HepG2 (cell line): ENCODE results near the gene TMEM8B. TPM values are rescaled to one million over a fixed set of nuclear protein-coding genes. Genes with fewer than 3 reads are reported as not detected.
A peak's percentile ranks its signal among the peaks of the same experiment; 100 is the strongest.

Experiments used
- ATAC-seq: fragments of 200-7000 bp; cut with Tn5 transposase; 3 replicates; pipeline ENCODE4 v1.9.1; 2020; ENCODE audit warnings: mild to moderate bottlenecking, moderate library complexity
- BruUV-seq: library from RNA; stranded (reverse); fragments of 400-500 nt; replicated peaks from 2 replicates; lab custom pipeline; 2021; lab: Mats Ljungman, UMichigan
- CTCF ChIA-PET: fragments of 300-600 bp; formaldehyde crosslinking; extraction: SDS; loops from one replicate; lab custom pipeline; 2021; ENCODE audit warnings: low total read pairs, inconsistent platforms, low intra/inter-chr PET ratio; lab: Yijun Ruan, JAX
- POLR2A ChIA-PET: fragments of 350-600 bp; sonication (Branson Sonifier 250); formaldehyde crosslinking; loops from one replicate; lab custom pipeline; 2020; ENCODE audit warnings: antibody characterized with exemption, inconsistent platforms; lab: Yijun Ruan, JAX
- DNase-seq: peaks from one replicate; pipeline ENCODE4 v3.0.0-alpha.2; 2015; ENCODE audit warnings: low spot score
- FAIRE-seq: peaks from 3 replicates; lab custom pipeline; 2011; peaks lifted over from hg19 to GRCh38; lab: Jason Lieb, UNC
- H2AFZ ChIP-seq: one replicate; pipeline ENCODE4 v1.6.1; 2011; ENCODE audit warnings: low read length, inconsistent platforms
- H3K27ac ChIP-seq: fragments of 300-600 bp; 3 replicates; pipeline ENCODE4 v1.8.0; 2011; ENCODE audit warnings: mixed run types, mild to moderate bottlenecking, mixed read lengths, low read length, inconsistent platforms; ENCODE audit not compliant: insufficient read depth; ENCODE audit errors: extremely low read length
- H3K27me3 ChIP-seq, 2 experiments: fragments of 200-600 bp in 1 of 2; 2 replicates in 1 of 2; 3 replicates in 1 of 2; pipeline versions ENCODE4 v1.6.0 to v1.8.0; 2011; ENCODE audit warnings: low read length in 2 of 2, mild to moderate bottlenecking in 2 of 2, moderate library complexity in 2 of 2, inconsistent platforms in 1 of 2; ENCODE audit not compliant: insufficient read depth in 2 of 2, control insufficient read depth in 1 of 2
- H3K36me3 ChIP-seq, 2 experiments: fragments of 200-600 bp in 1 of 2; replicated peaks in 1 of 2; 2 replicates in 1 of 2; 3 replicates in 1 of 2; pipeline versions ENCODE4 v1.5.1 to v1.8.0; 2011; ENCODE audit warnings: low read length in 2 of 2, inconsistent platforms in 1 of 2; ENCODE audit not compliant: insufficient read depth in 2 of 2, control insufficient read depth in 1 of 2
- H3K4me1 ChIP-seq: 2 replicates; pipeline ENCODE4 v1.5.1; 2012; ENCODE audit warnings: low read length, inconsistent platforms; ENCODE audit not compliant: insufficient read depth
- H3K4me2 ChIP-seq: 2 replicates; pipeline ENCODE4 v1.6.0; 2011; ENCODE audit warnings: low read depth, low read length, inconsistent platforms
- H3K4me3 ChIP-seq, 3 experiments: fragments of 200-600 bp in 1 of 3; sonication (generic), shearing (Covaris generic) in 1 of 3; replicated peaks in 1 of 3; 2 replicates each; pipeline ENCODE4 v1.5.1; 2011 to 2016; ENCODE audit warnings: low read length in 3 of 3, inconsistent platforms in 2 of 3, low read depth in 2 of 3, mild to moderate bottlenecking in 2 of 3, control low read depth in 1 of 3, mixed read lengths in 1 of 3; ENCODE audit not compliant: insufficient read depth in 1 of 3
- H3K79me2 ChIP-seq: one replicate; pipeline ENCODE4 v1.6.1; 2011; ENCODE audit warnings: low read length, inconsistent platforms; ENCODE audit not compliant: insufficient read depth
- H3K9ac ChIP-seq: 2 replicates; pipeline ENCODE4 v1.6.0; 2011; ENCODE audit warnings: mild to moderate bottlenecking, low read depth, low read length, inconsistent platforms; ENCODE audit not compliant: insufficient read depth
- H3K9me3 ChIP-seq: 2 replicates; pipeline ENCODE4 v1.5.1; 2012; ENCODE audit warnings: mild to moderate bottlenecking, low read length
- H4K20me1 ChIP-seq: 2 replicates; pipeline ENCODE4 v1.6.0; 2011; ENCODE audit warnings: inconsistent platforms, mild to moderate bottlenecking, low read length, moderate library complexity; ENCODE audit not compliant: insufficient read depth
- CAMTA2 ChIP-seq: sonication (generic); formaldehyde crosslinking; IDR thresholded peaks from 2 replicates; pipeline ENCODE4 v1.4.0; 2020; ENCODE audit warnings: mild to moderate bottlenecking, missing genetic modification reagents, borderline replicate concordance
- CHD2 ChIP-seq: IDR thresholded peaks from 2 replicates; pipeline ENCODE4 v1.6.1; 2011; ENCODE audit warnings: low read depth, low read length, improper control_type of control experiment
- HMGXB4 ChIP-seq, 2 experiments: sonication (generic) in 1 of 2; formaldehyde crosslinking in 1 of 2; IDR thresholded peaks; 2 replicates each; pipeline versions ENCODE4 v1.4.0 to v1.6.1; 2018 to 2020; ENCODE audit warnings: missing genetic modification reagents in 2 of 2, borderline replicate concordance in 1 of 2, low read depth in 1 of 2, mild to moderate bottlenecking in 1 of 2, missing biosample characterization in 1 of 2
- KDM3A ChIP-seq: IDR thresholded peaks from 2 replicates; pipeline ENCODE4 v1.6.1; 2018; ENCODE audit warnings: low read depth, missing compliant biosample characterization
- KLF16 ChIP-seq, 2 experiments: sonication (generic) in 1 of 2; formaldehyde crosslinking in 1 of 2; IDR thresholded peaks; 2 replicates each; pipeline versions ENCODE4 v1.6.1 to v1.8.0; 2016 to 2023; ENCODE audit warnings: missing genetic modification reagents in 2 of 2, missing compliant biosample characterization in 1 of 2
- NFKBIZ ChIP-seq: IDR thresholded peaks from 2 replicates; pipeline ENCODE4 v1.6.1; 2018; ENCODE audit warnings: missing genetic modification reagents, missing compliant biosample characterization
- NONO ChIP-seq, 2 experiments: fragments of 450-650 bp in 1 of 2; sonication (generic) in 1 of 2; formaldehyde crosslinking in 1 of 2; IDR thresholded peaks in 1 of 2; conservative IDR thresholded peaks in 1 of 2; 2 replicates each; pipeline versions ENCODE4 v1.6.1 to v1.8.0; 2017 to 2022; ENCODE audit warnings: mild to moderate bottlenecking in 1 of 2, missing genetic modification reagents in 1 of 2, moderate library complexity in 1 of 2
- PHF8 ChIP-seq: sonication (generic); formaldehyde crosslinking; IDR thresholded peaks from 2 replicates; pipeline ENCODE4 v1.5.0; 2020; ENCODE audit warnings: missing genetic modification reagents
- RFX1 ChIP-seq: fragments of 450-650 bp; IDR thresholded peaks from 2 replicates; pipeline ENCODE4 v1.6.1; 2017
- SNRNP70 ChIP-seq: fragments of 200-400 bp; formaldehyde crosslinking; IDR thresholded peaks from 2 replicates; pipeline ENCODE4 v1.6.1; 2017; ENCODE audit warnings: mild to moderate bottlenecking, low read depth, low read length, moderate library complexity
- STAG1 ChIP-seq: sonication (generic); formaldehyde crosslinking; IDR thresholded peaks from 2 replicates; pipeline ENCODE4 v1.4.0; 2020; ENCODE audit warnings: missing genetic modification reagents
- SUZ12 ChIP-seq: fragments of 150-350 bp; IDR thresholded peaks from 2 replicates; pipeline ENCODE4 v1.6.1; 2014; ENCODE audit warnings: low read depth, low read length
- TBL1XR1 ChIP-seq: fragments of 150-350 bp; IDR thresholded peaks from 2 replicates; pipeline ENCODE4 v1.6.1; 2014; ENCODE audit warnings: borderline replicate concordance, low read length; ENCODE audit not compliant: partially characterized antibody
- TBP ChIP-seq: sonication (generic); formaldehyde crosslinking; IDR thresholded peaks from 2 replicates; pipeline ENCODE4 v1.5.0; 2020; ENCODE audit warnings: missing genetic modification reagents
- ZIK1 ChIP-seq: sonication (generic); formaldehyde crosslinking; IDR thresholded peaks from 2 replicates; pipeline ENCODE4 v1.5.0; 2020; ENCODE audit warnings: mild to moderate bottlenecking, low read depth, missing genetic modification reagents, borderline replicate concordance
- ZNF263 ChIP-seq: sonication (generic); formaldehyde crosslinking; IDR thresholded peaks from 2 replicates; pipeline ENCODE4 v1.4.0; 2020; ENCODE audit warnings: missing genetic modification reagents
- ZNF296 ChIP-seq: sonication (generic); formaldehyde crosslinking; conservative IDR thresholded peaks from 2 replicates; pipeline ENCODE4 v1.5.0; 2020; ENCODE audit warnings: mild to moderate bottlenecking, missing genetic modification reagents
- ZNF326 ChIP-seq: sonication (generic); formaldehyde crosslinking; IDR thresholded peaks from 2 replicates; pipeline ENCODE4 v1.4.0; 2020; ENCODE audit warnings: missing genetic modification reagents, borderline replicate concordance
- ZNF567 ChIP-seq: sonication (generic); formaldehyde crosslinking; IDR thresholded peaks from 2 replicates; pipeline ENCODE4 v1.8.1; 2023; ENCODE audit warnings: mild to moderate bottlenecking, missing genetic modification reagents, borderline replicate concordance
- WGBS: methylation state at CpG from one replicate; pipeline ENCODE4 v1.1.6; 2017; ENCODE audit warnings: low lambda C conversion rate; 5-methylcytosine and 5-hydroxymethylcytosine counted together
- in situ Hi-C: cut with HindIII; loops from 2 replicates; pipeline ENCODE4 v1.10.0; 2017; ENCODE audit warnings: low pct_unique_long_range_greater_than_20kb; ENCODE audit not compliant: extremely low pct_ligation_motif_present
- intact Hi-C: fragments of 100-400 bp; cut with micrococcal nuclease; formaldehyde crosslinking; loops from one replicate; pipeline ENCODE4 v1.10.0; 2022; ENCODE audit not compliant: unreplicated experiment
- polyA plus RNA-seq, 8 experiments: library from polyadenylated mRNA; depleted of rRNA in 3 of 8; stranded (reverse) in 7 of 8; unstranded in 1 of 8; fragments of >200 nt; fragmentation: Illumina TruSeq in 4 of 8; extraction: Trizol in 4 of 8; gene quantifications; 2 replicates each; pipeline versions ENCODE4 v1.2.1 to v1.2.3, GENCODE V29; 2011 to 2016; ENCODE audit warnings: low read depth in 4 of 8, missing spikeins in 1 of 8, mixed read lengths in 1 of 8; ENCODE audit not compliant: insufficient read depth in 1 of 8
- total RNA-seq, 5 experiments: library from RNA; depleted of rRNA; stranded (reverse); fragments of >200 nt; fragmentation: Illumina TruSeq; extraction: Trizol; gene quantifications; 2 replicates each; pipeline ENCODE4 v1.2.3, GENCODE V29; 2016; ENCODE audit warnings: low read depth in 1 of 5
- TF ChIP-seq, protein P1 (sequence below): IDR thresholded peaks from 2 replicates; pipeline ENCODE4 v1.6.1; 2016; ENCODE audit warnings: missing genetic modification reagents, missing compliant biosample characterization

TMEM8B gene
- total and polyA plus RNA-seq, 2 of the 13 experiments (the other 11 are each of a cell fraction or from before 2014, with no cell fraction given) = 2.1 to 2.7 TPM

DNA sequence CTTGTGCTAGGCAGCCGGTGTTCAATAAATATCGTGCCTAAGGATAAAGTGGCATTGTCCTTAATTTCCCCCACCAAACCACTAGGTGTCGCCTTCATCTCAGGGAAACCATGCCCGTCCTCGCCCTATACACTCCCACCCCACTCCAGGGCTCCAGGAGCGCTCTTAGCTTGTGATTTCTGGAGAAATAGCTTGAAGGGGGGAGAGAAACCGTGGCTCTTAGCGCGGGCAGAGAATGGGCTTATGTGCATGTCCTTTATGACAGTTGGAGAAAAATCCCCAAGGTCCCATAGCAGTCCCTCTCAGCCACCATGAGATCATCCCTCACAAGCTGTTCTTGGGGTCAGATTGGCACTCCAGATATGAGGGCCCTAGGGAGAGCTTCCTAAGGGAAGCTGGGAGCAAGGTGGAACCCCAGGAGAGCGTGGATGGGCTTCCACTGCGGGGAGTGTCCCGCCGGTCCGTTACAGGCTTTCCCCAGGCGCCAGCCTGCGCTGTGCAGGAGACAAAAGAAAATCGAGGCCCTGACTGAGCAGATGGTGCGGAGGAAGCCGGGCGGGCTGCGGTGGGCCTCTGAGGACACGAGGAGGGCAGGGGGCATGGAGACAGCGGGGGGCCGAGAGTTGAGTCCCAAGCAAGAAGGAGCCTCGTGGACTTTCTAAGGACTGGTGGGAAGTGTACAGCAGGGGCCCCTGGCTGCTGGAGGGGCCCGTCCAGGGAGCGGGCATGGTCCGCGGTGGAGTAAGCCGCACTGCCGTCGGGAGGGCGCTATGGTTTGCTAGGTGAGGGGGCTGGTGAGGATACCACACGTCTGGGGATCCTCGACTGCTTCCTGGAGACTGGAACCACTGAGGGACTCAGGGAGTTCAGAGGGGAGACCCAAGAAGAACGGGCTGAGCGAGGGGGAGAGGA, 38.4 kb upstream of the TMEM8B start:
- H2AFZ ChIP-seq = no peak overlapping the region
- in situ Hi-C loops (no loop called here), intact Hi-C loops (loop anchor here (2.0 kb wide), 2 partner anchors 36 to 92 kb away; no protein-coding TSS in a partner anchor)
- H3K27me3 ChIP-seq = no peaks in the 10 kb centered on the region
- peak; percentile 93 for FAIRE-seq
- no peaks in the 10 kb centered on the region; the same call in 1 of the 2 replicates for H3K4me1 ChIP-seq
- H3K9ac ChIP-seq = no peak overlapping the region
- ATAC-seq = peak; percentile 94
- POLR2A ChIA-PET = interaction anchor here (1.0 kb wide), 1 partner anchor 21 kb away, joined by 3 read pairs; no protein-coding TSS in a partner anchor
- H3K27ac ChIP-seq = no peak overlapping the region
- peak; percentile 49 for DNase-seq
- no peaks in the 10 kb centered on the region for H4K20me1 ChIP-seq
- 76% methylated on average over 37 of the region's 37 CpGs for WGBS
- H3K9me3 ChIP-seq = no peaks in the 10 kb centered on the region
- no peak overlapping the region for H3K4me2 ChIP-seq
- H3K4me3 ChIP-seq = no peak overlapping the region
- CTCF ChIA-PET = interaction anchor here (1.3 to 2.4 kb wide), 4 partner anchors 23 to 92 kb away, joined by 7 to 26 read pairs (median 13); no protein-coding TSS in a partner anchor
- BruUV-seq = no TSS peak
- no peaks in the 10 kb centered on the region for H3K79me2 ChIP-seq
- peaks cover 1 to 9% of the 10 kb centered on the region in 2 experiments; a peak in 4 of 5 replicates for H3K36me3 ChIP-seq
- TF ChIP-seq STAG1 (CRISPR knock-in tag) (peak; percentile 91), ZNF296 (CRISPR knock-in tag) (no peak), CHD2 (no peak), TBL1XR1 (no peak), NFKBIZ (CRISPR knock-in tag) (0 out of 2 replicates have a peak, but pooled peaks have one; percentile 38), ZNF326 (CRISPR knock-in tag) (no peak), KDM3A (0 out of 2 replicates have a peak, but pooled peaks have one; percentile 40), KLF16 (CRISPR knock-in tag; IDR thresholded peaks at IDR 0.05) (0 out of 4 replicates have a peak, but pooled peaks of 1 of the 2 experiments have one; percentile 36), CAMTA2 (CRISPR knock-in tag) (no peak), SNRNP70 (no peak), ZIK1 (CRISPR knock-in tag) (no peak), HMGXB4 (CRISPR knock-in tag; IDR thresholded peaks at IDR 0.05; ENCODE audit: borderline replicate concordance in 1 of 2, low read depth in 1 of 2) (0 out of 4 replicates have a peak, but pooled peaks of 1 of the 2 experiments have one; percentile 18), TBP (CRISPR knock-in tag) (no peak), ZNF263 (CRISPR knock-in tag) (no peak), RFX1 (no peak), ZNF567 (CRISPR knock-in tag) (0 out of 2 replicates have a peak, but pooled peaks have one; percentile 60), NONO (IDR thresholded peaks at IDR 0.05) (no peak), NONO (CRISPR knock-in tag; conservative IDR thresholded peaks at IDR 0.05) (0 out of 2 replicates have a peak, but pooled peaks have one; percentile 22), SUZ12 (no peak), PHF8 (CRISPR knock-in tag) (no peak)
- TF ChIP-seq, protein P1, sequence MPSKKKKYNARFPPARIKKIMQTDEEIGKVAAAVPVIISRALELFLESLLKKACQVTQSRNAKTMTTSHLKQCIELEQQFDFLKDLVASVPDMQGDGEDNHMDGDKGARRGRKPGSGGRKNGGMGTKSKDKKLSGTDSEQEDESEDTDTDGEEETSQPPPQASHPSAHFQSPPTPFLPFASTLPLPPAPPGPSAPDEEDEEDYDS (CRISPR knock-in tag) = no peak
